GM18861 (cell line): ENCODE measurements around the gene TACC2.
"Not testable (repeated sequence)": the region's sequence is repeated elsewhere in the genome, so short reads cannot be mapped to it uniquely, and the experiment has no call there.

Source experiments
- ATAC-seq: cut with Tn5 transposase; IDR thresholded peaks from one replicate; pipeline ENCODE4 v1.9.1; 2021; ENCODE audit not compliant: unreplicated experiment

TACC2 gene

DNA sequence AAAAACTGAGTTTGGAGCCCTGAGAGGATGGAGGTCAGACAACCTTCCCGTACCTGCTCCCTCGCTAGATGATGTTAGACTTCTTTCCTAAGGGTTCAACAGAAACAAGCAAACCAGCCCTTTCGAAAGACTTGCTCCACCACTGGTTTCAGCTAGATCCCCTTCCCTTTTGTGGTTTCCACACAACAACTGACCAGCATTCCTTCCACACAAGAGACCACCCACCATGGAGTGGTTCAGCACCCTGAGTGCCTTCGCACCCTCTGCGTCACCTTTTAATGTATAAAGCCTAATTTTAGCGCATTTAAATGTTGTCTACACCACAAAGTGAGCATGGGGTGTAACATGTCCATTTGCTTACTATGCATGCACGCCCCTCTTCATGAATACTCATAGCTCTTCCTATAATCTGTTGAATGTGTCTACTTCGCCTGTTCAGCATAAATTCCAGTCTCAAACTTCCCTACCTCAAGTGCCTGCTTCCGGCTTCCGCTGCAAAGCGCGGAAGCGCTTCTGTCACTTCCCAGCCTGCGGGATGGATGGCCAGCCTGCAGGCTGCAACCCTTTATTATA, 69.0 kb downstream of the TACC2 start:
- ATAC-seq: no peak

DNA sequence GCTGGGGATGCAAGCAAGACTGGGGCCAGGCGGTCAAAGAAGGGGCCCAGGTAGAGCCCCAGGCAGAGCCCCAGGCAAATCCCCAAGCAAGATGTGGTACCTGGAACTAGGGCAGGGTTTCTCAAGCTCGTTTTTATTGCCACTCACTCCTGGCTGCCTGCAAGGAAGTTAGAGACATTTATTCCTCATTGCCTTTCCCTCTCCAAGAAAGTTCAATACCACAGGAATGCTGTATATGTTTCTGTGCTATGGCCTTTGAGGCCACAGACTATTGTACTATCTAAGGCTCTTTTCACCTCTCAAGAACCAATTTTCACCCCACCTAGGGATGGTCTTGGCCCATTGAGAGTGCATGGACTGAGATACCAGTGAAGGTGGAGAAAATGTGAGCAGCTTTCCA, 71.3 kb downstream of the TACC2 start:
- ATAC-seq: no peak

DNA sequence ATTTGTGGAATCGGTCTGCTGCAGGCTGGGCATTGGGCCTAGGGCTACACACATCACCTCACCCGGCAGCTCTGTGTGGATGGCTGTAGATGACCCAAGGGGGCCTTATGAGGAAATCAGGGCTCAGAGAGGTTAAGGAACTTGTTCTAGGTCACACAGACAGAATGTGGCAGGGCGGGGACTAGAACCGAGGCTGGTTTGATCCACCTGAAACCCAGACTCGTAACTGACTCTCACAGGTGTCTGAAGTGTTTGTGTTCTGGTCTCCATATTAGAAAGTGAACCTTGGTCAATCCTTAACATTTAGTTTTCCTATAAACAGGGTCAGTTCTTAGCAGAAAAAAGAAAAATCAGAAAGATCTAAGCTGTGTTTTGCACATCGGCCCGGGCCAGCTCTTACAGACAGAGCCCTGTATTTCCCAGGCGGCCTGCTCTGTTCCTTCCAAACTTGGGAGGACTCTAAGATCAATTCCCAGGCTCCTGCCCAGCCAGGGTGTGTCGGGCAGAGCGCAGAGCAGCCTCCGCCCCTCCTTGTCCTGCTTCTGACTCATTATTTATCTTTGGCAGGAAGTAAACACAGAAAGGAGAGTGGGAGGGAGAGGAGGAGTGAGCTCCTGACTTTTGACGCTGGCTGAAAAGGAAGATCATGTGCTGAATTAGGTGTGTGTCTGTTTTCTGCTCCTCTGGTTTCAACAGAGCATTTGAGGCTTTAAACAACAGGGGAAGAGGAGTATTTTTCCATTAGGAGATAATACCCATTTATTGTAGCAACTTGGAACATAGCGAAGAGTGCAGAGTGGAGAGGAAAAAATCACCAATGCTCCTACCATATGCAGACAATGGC, 74.1 kb downstream of the TACC2 start:
- ATAC-seq: no peak

DNA sequence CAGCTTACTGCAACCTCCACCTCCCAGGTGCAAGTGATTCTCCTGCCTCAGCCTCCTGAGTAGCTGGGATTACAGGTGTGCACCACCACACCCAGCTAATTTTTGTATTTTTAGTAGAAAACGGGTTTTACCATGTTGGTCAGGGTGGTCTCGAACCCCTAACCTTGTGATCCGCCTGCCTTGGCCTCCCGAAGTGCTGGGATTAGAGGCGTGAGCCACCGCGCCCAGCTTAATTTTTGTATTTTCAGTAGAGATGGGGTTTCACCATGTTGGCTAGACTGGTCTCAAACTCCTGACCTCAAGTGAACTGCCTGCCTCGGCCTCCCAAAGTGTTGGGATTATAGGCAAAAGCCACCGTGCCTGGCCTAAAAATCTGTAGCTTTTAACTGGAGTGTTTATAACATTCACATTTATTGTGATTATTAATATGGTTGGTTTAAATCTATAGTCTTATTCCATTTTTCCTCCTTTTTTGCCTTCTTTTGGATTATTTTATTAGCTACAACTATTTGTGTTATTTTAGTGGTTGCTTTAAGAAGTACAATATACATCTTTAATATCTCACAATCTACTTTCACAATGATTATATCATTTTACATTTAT, 77.5 kb downstream of the TACC2 start:
- ATAC-seq: not testable (repeated sequence)

DNA sequence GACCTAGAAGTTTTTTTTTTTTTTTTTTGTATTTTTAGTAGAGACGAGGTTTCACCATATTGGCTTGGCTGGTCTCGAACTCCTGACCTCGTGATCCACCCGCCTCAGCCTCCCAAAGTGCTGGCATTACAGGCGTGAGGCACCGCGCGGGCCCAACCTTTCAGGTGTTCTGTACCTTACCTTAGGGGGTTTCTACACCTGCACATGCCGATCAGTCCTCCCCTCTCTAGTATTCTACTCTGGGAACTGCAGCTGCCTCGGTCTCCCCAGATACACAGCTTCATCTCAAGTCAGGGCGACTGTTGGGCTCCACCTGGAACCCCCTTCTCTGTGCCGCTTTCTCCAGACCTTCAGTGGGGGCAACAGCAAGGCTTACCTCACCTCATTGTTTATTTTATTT, 79.9 kb downstream of the TACC2 start:
- ATAC-seq: no peak

DNA sequence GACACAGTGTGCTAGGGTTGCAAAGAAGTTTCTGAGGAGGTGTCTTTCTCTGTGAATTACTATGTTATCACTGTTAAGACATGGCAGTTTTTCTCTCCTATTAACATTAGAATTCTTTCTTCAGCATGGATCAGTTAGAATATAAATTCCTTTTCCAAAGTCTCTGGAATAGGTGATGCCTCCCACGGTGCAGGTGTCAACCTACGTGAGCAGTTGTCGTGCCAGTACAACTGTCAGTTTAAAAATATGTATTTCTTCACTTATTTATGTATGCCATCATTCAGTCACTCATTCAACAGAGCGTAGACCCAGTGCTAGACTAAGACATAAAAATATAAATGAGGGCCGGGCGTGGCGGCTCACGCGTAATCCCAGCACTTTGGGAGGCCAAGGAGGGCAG, 83.5 kb downstream of the TACC2 start:
- ATAC-seq: no peak

DNA sequence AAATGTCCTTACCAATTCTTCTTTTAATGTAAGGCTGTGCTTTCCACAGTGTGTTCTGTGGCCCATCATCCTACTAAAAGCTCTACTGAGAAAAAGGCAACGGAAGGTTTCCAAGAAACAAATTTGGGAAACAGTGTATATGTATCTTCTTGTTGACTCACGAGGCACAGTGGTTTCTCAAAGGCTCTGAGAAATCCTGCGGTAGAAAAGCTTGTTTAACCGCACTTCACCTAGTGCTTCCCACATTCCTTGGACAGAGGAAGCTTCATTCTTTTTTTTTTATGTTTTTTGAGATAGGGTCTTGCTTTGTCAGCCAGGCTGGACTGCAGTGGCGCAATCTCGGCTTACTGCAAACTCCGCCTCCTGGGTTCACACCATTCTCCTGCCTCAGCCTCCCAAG, 84.5 kb downstream of the TACC2 start:
- no peak for ATAC-seq

DNA sequence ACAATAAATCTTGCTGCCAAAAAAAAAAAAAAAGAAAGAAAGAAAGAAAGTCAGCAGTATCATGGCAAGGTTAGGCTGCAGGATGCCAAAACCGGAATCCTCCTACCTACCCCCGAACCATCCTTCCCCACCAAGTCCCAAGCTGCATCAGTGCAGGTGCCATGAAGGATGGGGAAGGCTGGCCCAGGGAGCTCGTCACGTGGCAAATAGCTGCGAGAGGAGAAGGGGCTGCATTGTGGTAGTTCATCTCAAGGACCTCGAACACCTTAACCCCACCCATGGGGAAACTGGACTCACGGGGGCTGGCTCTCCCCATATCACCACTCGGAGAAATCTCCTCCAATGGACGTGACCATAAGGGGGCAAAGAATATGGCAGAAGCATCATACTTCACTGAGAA, 86.2 kb downstream of the TACC2 start:
- ATAC-seq: no peak

DNA sequence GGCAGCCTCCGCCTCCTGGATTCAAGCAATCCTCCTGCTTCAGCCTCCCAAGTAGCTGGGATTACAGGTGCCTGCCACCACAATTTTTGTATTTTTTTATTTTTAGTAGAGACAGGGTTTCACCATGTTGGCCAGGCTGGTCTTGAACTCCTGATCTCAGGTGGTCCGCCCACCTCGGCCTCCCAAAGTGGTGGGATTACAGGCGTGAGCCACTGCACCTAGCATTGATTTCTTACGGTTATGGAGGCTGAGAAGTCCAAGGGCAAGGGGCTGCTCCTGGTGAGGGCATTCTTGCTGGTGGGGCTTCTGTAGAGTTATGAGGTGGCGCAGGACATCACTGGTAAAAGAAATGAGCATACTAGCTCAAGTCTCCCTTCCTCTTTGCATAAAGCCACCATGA, 86.9 kb downstream of the TACC2 start:
- not testable (repeated sequence) for ATAC-seq

DNA sequence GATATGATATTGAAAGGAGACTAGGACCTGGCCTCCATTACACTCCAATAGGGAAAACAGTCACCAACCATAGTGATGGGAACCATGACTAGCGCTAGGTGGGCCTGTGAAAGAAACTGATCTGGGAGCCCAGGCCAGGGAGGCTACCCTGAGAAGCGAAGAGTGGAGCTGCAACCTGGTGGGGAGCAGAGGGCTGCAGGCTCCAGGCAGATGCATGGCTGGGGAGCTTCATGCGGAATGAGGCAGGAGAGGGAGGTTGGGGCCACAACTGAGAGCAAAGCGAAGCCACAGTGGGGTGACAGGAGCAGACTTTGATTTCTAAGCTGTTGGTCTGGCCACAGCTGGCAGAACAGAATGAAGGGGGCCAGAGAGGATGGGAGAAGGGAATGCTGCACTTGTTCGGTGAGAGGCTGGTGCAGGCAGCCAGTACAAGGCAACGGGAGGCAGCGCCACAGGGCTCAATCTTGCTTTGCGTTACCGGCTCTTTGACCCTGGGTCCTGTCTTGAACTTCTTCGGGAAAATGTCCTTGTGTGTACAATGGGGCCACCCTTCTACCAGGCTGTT, 88.4 kb downstream of the TACC2 start:
- no peak for ATAC-seq

DNA sequence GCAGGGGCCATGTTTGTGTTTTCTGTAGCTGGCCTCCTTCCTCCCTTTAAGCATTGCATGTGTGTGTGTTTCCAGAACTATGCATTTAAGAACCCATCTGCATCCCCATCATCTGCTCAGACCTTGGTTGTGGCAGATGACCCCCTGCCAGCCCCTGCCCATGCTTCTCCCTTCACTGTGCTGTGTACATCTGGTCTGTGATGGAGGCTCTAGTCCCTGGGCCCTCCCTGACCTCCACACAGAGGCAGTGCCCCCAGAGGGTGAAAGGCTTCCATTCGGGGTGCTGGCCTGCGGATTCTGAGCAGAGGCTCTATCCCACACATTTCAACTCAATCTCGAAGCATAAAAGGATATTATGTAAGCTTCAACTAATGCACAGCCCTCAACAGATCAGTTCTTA, 89.4 kb downstream of the TACC2 start:
- no peak for ATAC-seq

DNA sequence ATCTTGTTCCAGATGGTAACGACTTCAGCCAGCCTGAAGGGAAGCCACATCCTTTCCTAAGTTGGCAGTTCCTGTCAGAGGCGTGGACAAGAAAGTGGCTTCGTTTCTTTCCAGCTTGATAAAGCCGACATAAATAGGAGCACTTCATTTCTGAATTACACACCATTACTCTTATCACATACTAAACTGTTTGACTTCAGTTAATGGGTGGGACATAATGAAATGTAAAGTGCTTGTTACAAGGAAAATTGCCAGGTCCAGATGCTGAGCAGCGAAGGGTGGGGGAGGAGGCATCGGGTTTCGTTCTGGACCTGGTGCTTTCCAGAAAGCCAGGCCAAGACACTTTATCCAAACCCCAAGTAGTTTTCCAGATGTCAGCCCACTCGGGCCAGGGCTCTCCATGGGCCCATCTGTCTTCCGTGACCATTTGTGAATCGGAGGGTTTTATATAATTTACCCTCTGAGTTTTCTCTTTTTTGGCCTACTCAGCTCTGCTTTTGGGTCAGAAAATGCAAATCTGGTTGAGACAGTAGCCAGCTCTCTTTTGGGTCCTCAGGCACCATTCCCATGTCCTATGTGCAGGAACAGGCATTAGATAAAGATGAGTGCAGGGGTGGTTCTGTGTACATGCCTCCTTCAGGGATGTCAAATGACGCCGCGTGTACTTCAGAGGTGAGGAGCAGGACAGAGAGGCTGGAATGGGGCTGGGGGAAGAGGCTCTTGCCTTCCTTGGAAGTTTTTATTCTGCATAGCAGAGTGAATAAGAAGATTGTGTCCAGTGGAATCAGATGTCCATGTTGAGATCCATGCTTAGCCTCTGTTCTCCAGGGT, 90.2 kb downstream of the TACC2 start:
- ATAC-seq: no peak

DNA sequence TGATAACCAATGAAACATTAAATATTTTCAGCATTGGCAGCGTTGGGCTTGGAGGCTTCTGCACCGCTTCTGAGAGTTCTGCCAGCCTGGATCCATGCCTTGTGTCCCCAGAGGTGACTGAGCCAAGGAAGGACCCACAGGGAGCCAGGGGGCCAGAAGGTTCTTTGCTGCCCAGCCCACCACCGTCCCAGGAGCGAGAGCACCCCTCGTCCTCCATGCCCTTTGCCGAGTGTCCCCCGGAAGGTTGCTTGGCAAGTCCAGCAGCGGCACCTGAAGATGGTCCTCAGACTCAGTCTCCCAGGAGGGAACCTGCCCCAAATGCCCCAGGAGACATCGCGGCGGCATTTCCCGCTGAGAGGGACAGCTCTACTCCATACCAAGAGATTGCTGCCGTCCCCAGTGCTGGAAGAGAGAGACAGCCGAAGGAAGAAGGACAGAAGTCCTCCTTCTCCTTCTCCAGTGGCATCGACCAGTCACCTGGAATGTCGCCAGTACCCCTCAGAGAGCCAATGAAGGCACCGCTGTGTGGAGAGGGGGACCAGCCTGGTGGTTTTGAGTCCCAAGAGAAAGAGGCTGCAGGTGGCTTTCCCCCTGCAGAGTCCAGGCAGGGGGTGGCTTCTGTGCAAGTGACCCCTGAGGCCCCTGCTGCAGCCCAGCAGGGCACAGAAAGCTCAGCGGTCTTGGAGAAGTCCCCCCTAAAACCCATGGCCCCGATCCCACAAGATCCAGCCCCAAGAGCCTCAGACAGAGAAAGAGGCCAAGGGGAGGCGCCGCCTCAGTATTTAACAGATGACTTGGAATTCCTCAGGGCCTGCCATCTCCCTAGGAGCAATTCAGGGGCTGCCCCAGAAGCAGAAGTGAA, 93.9 kb downstream of the TACC2 start:
- ATAC-seq: no peak

DNA sequence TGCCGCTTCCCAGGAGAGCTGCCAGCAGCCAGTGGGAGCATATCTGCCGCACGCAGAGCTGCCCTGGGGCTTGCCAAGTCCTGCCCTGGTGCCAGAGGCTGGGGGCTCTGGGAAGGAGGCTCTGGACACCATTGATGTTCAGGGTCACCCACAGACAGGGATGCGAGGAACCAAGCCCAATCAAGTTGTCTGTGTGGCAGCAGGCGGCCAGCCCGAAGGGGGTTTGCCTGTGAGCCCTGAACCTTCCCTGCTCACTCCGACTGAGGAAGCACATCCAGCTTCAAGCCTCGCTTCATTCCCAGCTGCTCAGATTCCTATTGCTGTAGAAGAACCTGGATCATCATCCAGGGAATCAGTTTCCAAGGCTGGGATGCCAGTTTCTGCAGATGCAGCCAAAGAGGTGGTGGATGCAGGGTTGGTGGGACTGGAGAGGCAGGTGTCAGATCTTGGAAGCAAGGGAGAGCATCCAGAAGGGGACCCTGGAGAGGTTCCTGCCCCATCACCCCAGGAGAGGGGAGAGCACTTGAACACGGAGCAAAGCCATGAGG, 94.6 kb downstream of the TACC2 start:
- no peak for ATAC-seq

DNA sequence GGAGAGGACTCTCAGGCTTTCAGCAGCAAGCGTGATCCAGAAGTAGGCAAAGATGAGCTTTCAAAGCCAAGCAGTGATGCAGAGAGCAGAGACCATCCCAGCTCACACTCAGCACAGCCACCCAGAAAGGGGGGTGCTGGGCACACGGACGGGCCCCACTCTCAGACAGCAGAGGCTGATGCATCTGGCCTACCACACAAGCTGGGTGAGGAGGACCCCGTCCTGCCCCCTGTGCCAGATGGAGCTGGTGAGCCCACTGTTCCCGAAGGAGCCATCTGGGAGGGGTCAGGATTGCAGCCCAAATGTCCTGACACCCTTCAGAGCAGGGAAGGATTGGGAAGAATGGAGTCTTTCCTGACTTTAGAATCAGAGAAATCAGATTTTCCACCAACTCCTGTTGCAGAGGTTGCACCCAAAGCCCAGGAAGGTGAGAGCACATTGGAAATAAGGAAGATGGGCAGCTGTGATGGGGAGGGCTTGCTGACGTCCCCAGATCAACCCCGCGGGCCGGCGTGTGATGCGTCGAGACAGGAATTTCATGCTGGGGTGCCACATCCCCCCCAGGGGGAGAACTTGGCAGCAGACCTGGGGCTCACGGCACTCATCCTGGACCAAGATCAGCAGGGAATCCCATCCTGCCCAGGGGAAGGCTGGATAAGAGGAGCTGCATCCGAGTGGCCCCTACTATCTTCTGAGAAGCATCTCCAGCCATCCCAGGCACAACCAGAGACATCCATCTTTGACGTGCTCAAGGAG, 95.5 kb downstream of the TACC2 start:
- no peak for ATAC-seq

DNA sequence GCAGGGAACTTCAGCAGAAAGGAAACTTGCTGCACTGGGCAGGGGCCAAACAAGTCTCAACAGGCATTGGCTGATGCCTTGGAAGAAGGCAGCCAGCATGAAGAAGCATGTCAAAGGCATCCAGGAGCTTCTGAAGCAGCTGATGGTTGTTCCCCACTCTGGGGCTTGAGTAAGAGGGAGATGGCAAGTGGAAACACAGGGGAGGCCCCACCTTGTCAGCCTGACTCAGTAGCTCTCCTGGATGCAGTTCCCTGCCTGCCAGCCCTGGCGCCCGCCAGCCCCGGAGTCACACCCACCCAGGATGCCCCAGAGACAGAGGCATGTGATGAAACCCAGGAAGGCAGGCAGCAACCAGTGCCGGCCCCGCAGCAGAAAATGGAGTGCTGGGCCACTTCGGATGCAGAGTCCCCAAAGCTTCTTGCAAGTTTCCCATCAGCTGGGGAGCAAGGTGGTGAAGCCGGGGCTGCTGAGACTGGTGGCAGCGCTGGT, 96.5 kb downstream of the TACC2 start:
- ATAC-seq: no peak

DNA sequence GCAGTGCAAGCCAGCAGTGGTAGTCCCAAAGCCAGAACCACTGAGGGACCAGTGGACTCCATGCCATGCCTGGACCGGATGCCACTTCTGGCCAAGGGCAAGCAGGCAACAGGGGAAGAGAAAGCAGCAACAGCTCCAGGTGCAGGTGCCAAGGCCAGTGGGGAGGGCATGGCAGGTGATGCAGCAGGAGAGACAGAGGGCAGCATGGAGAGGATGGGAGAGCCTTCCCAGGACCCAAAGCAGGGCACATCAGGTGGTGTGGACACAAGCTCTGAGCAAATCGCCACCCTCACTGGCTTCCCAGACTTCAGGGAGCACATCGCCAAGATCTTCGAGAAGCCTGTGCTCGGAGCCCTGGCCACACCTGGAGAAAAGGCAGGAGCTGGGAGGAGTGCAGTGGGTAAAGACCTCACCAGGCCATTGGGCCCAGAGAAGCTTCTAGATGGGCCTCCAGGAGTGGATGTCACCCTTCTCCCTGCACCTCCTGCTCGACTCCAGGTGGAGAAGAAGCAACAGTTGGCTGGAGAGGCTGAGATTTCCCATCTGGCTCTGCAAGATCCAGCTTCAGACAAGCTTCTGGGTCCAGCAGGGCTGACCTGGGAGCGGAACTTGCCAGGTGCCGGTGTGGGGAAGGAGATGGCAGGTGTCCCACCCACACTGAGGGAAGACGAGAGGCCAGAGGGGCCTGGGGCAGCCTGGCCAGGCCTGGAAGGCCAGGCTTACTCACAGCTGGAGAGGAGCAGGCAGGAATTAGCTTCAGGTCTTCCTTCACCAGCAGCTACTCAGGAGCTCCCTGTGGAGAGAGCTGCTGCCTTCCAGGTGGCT, 97.7 kb downstream of the TACC2 start:
- no peak for ATAC-seq

DNA sequence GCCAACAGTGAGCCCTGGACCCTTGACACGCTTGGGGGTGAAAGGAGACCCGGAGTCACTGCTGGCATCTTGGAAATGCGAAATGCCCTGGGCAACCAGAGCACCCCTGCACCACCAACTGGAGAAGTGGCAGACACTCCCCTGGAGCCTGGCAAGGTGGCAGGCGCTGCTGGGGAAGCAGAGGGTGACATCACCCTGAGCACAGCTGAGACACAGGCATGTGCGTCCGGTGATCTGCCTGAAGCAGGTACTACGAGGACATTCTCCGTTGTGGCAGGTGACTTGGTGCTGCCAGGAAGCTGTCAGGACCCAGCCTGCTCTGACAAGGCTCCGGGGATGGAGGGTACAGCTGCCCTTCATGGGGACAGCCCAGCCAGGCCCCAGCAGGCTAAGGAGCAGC, 98.5 kb downstream of the TACC2 start:
- ATAC-seq: no peak
